ENCODE data around the gene USH2A.

Gene USH2A

GRCh38 chr1:215669806-215670491, 753.3 kb downstream of the USH2A start:
- no peak for DNase-seq

GRCh38 chr1:215667761-215668160, 755.5 kb downstream of the USH2A start:
- DNase-seq = no peak

- no peak for DNase-seq
Observed at GRCh38 chr1:215665215-215665614, 758.0 kb downstream of the USH2A start.

- no peak for DNase-seq
Observed at GRCh38 chr1:215661033-215661432, 762.2 kb downstream of the USH2A start.

GRCh38 chr1:215660259-215660658, 763.0 kb downstream of the USH2A start:
- DNase-seq = no peak

GRCh38 chr1:215657047-215657446, 766.2 kb downstream of the USH2A start:
- no peak for DNase-seq

- DNase-seq = no peak
Observed at GRCh38 chr1:215652371-215652770, 770.9 kb downstream of the USH2A start.

- DNase-seq = no peak
Observed at GRCh38 chr1:215651867-215652266, 771.4 kb downstream of the USH2A start.

GRCh38 chr1:215650446-215651149, 772.6 kb downstream of the USH2A start:
- DNase-seq = no peak

- no peak for DNase-seq
Observed at GRCh38 chr1:215648957-215649356, 774.3 kb downstream of the USH2A start.

GRCh38 chr1:215647738-215648137, 775.5 kb downstream of the USH2A start:
- no peak for DNase-seq

GRCh38 chr1:215645861-215646260, 777.4 kb downstream of the USH2A start:
- DNase-seq = no peak

- no peak for DNase-seq
Observed at GRCh38 chr1:215645182-215645581, 778.1 kb downstream of the USH2A start.

GRCh38 chr1:215643592-215644321, 779.5 kb downstream of the USH2A start:
- DNase-seq = no peak

GRCh38 chr1:215640429-215641148, 782.7 kb downstream of the USH2A start:
- DNase-seq = no peak

GRCh38 chr1:215637041-215637573, 786.1 kb downstream of the USH2A start:
- DNase-seq = no peak

GRCh38 chr1:215636258-215636965, 786.8 kb downstream of the USH2A start:
- DNase-seq = no peak

GRCh38 chr1:215635827-215636226, 787.4 kb downstream of the USH2A start:
- no peak for DNase-seq

GRCh38 chr1:215631489-215631888, 791.8 kb downstream of the USH2A start:
- no peak for DNase-seq

- DNase-seq = no peak
Observed at GRCh38 chr1:215631040-215631439, 792.2 kb downstream of the USH2A start.

- DNase-seq = no peak
Observed at GRCh38 chr1:215625949-215626348, 797.3 kb downstream of the USH2A start.

- no peak for DNase-seq
Observed at GRCh38 chr1:215623162-215623561, 800.1 kb downstream of the USH2A start.

All from activated CD4-positive, CD25-positive, alpha-beta regulatory T cell treated with anti-CD3 and anti-CD28 coated beads, Interleukin-2, amount 50 U/mL, for 72 hours (primary cell).